ENCODE measurements around the gene PRAMEF17. TPM values are rescaled to one million over a fixed set of nuclear protein-coding genes. Genes with fewer than 3 reads are reported as not detected.
A peak's percentile ranks its signal among the peaks of the same experiment; 100 is the strongest.
"Not testable (repeated sequence)": the region's sequence is repeated elsewhere in the genome, so short reads cannot be mapped to it uniquely, and the experiment has no call there.

PRAMEF17 gene
- total and polyA plus RNA-seq, 2 donors (not counting 3 experiments of a cell fraction or from before 2014, with no cell fraction given) = not detected

GRCh38 chr1:13354475-13354874, 35.0 kb upstream of the PRAMEF17 start:
- dilution Hi-C loops (cut with MboI; ENCODE audit: extremely low pct_ligation_motif_present, low sequenced_read_pairs); BruUV-seq (replicated peaks); CTCF ChIA-PET; DNase-seq (ENCODE audit: low read depth, low spot score); H3K9ac ChIP-seq (replicated peaks; ENCODE audit: extremely low read depth, insufficient read depth, low read length); FAIRE-seq; intact Hi-C loops (cut with micrococcal nuclease); H2AFZ ChIP-seq (ENCODE audit: low read depth, low read length); H3K27me3 ChIP-seq (ENCODE audit: control insufficient read depth in 2 of 2, insufficient read depth in 2 of 2, low read length in 2 of 2); H3K9me3 ChIP-seq (replicated peaks; ENCODE audit: control insufficient read depth, insufficient read depth, low read length); H3K36me3 ChIP-seq (ENCODE audit: control insufficient read depth in 2 of 2, extremely low read depth in 1 of 2, insufficient read depth in 2 of 2, low read length in 2 of 2); H3K4me2 ChIP-seq (ENCODE audit: insufficient read depth, low read length); H4K20me1 ChIP-seq (replicated peaks; ENCODE audit: control insufficient read depth, extremely low read depth, insufficient read depth, low read length); H3K9me1 ChIP-seq (replicated peaks; ENCODE audit: control insufficient read depth, extremely low read depth, insufficient read depth, low read length); H3K27ac ChIP-seq (ENCODE audit: insufficient read depth, low read depth, low read length); H3K4me1 ChIP-seq (ENCODE audit: control insufficient read depth, extremely low read depth, insufficient read depth, low read length); POLR2A ChIA-PET; H3K79me2 ChIP-seq (ENCODE audit: control insufficient read depth, insufficient read depth, low read length); H3K4me3 ChIP-seq (replicated peaks in 1 of 3; ENCODE audit: insufficient read depth in 1 of 3, low read depth in 1 of 3, low read length in 3 of 3): not testable (repeated sequence)

DNA sequence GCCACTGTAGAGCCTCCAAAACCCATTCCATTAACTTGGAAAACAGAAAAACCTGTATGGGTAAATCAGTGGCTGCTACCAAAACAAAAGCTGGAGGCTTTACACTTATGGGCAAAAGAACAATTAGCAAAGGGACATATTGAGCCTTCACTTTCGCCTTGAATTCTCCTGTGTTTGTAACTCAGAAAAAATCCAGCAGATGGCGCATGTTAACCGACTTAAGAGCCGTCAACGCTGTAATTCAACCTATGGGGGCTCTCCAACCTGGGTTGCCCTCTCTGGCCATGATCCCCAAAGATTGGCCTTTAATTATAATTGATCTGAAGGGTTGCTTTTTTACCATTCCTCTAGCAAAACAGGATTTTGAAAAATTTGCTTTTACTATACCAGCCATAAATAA, 32.7 kb upstream of the PRAMEF17 start:
- BruUV-seq (replicated peaks); H3K4me3 ChIP-seq (replicated peaks in 1 of 3; ENCODE audit: insufficient read depth in 1 of 3, low read depth in 1 of 3, low read length in 3 of 3); H3K4me2 ChIP-seq (ENCODE audit: insufficient read depth, low read length); H3K9me3 ChIP-seq (replicated peaks; ENCODE audit: control insufficient read depth, insufficient read depth, low read length); intact Hi-C loops (cut with micrococcal nuclease); dilution Hi-C loops (cut with MboI; ENCODE audit: extremely low pct_ligation_motif_present, low sequenced_read_pairs); H3K36me3 ChIP-seq (ENCODE audit: control insufficient read depth in 2 of 2, extremely low read depth in 1 of 2, insufficient read depth in 2 of 2, low read length in 2 of 2); FAIRE-seq; H4K20me1 ChIP-seq (replicated peaks; ENCODE audit: control insufficient read depth, extremely low read depth, insufficient read depth, low read length); H3K9ac ChIP-seq (replicated peaks; ENCODE audit: extremely low read depth, insufficient read depth, low read length); H3K79me2 ChIP-seq (ENCODE audit: control insufficient read depth, insufficient read depth, low read length); H3K27me3 ChIP-seq (ENCODE audit: control insufficient read depth in 2 of 2, insufficient read depth in 2 of 2, low read length in 2 of 2); H3K9me1 ChIP-seq (replicated peaks; ENCODE audit: control insufficient read depth, extremely low read depth, insufficient read depth, low read length); POLR2A ChIA-PET; CTCF ChIA-PET; H3K27ac ChIP-seq (ENCODE audit: insufficient read depth, low read depth, low read length); H2AFZ ChIP-seq (ENCODE audit: low read depth, low read length); H3K4me1 ChIP-seq (ENCODE audit: control insufficient read depth, extremely low read depth, insufficient read depth, low read length): not testable (repeated sequence)
- peak; percentile 25 for DNase-seq (ENCODE audit: low read depth, low spot score)
- TF ChIP-seq, protein P1, sequence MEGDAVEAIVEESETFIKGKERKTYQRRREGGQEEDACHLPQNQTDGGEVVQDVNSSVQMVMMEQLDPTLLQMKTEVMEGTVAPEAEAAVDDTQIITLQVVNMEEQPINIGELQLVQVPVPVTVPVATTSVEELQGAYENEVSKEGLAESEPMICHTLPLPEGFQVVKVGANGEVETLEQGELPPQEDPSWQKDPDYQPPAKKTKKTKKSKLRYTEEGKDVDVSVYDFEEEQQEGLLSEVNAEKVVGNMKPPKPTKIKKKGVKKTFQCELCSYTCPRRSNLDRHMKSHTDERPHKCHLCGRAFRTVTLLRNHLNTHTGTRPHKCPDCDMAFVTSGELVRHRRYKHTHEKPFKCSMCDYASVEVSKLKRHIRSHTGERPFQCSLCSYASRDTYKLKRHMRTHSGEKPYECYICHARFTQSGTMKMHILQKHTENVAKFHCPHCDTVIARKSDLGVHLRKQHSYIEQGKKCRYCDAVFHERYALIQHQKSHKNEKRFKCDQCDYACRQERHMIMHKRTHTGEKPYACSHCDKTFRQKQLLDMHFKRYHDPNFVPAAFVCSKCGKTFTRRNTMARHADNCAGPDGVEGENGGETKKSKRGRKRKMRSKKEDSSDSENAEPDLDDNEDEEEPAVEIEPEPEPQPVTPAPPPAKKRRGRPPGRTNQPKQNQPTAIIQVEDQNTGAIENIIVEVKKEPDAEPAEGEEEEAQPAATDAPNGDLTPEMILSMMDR (IDR thresholded peaks at IDR 0.05; ENCODE audit: extremely low read depth in 1 of 2, insufficient read depth in 1 of 2, low read depth in 1 of 2, low read length in 2 of 2) = peak in 1 of 2 donors; percentile 36

- not testable (repeated sequence) for FAIRE-seq
These were observed 27.1 kb upstream of the PRAMEF17 start for GRCh38 chr1:13362364-13362763.

DNA sequence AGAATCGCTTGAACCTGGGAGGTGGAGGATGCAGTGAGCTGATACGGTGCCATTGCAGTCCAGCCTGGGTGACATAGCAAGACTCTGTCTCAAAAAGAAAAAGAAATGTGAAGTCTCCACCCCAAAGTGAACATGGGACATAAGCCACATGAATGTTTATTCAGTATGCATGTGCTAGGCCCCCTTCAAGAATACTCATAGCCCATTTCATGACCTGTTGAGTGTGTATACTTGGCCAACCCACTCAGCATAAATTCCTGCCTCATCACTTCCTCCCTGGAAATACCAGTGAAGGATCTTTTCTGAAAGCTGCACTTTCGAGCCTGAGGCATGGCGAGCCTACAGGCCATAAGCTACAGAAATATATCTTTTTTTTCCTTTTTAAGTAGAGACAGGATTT, 24.5 kb upstream of the PRAMEF17 start:
- H4K20me1 ChIP-seq (replicated peaks; ENCODE audit: control insufficient read depth, extremely low read depth, insufficient read depth, low read length); H3K27ac ChIP-seq (ENCODE audit: insufficient read depth, low read depth, low read length); H3K27me3 ChIP-seq (ENCODE audit: control insufficient read depth in 2 of 2, insufficient read depth in 2 of 2, low read length in 2 of 2); H3K9me3 ChIP-seq (replicated peaks; ENCODE audit: control insufficient read depth, insufficient read depth, low read length); H3K4me3 ChIP-seq (replicated peaks in 1 of 3; ENCODE audit: insufficient read depth in 1 of 3, low read depth in 1 of 3, low read length in 3 of 3); H3K9ac ChIP-seq (replicated peaks; ENCODE audit: extremely low read depth, insufficient read depth, low read length); BruUV-seq (replicated peaks); H3K4me2 ChIP-seq (ENCODE audit: insufficient read depth, low read length); intact Hi-C loops (cut with micrococcal nuclease); H3K79me2 ChIP-seq (ENCODE audit: control insufficient read depth, insufficient read depth, low read length); POLR2A ChIA-PET; CTCF ChIA-PET; H3K4me1 ChIP-seq (ENCODE audit: control insufficient read depth, extremely low read depth, insufficient read depth, low read length); dilution Hi-C loops (cut with MboI; ENCODE audit: extremely low pct_ligation_motif_present, low sequenced_read_pairs); DNase-seq (ENCODE audit: low read depth, low spot score); H3K9me1 ChIP-seq (replicated peaks; ENCODE audit: control insufficient read depth, extremely low read depth, insufficient read depth, low read length); H3K36me3 ChIP-seq (ENCODE audit: control insufficient read depth in 2 of 2, extremely low read depth in 1 of 2, insufficient read depth in 2 of 2, low read length in 2 of 2); H2AFZ ChIP-seq (ENCODE audit: low read depth, low read length): not testable (repeated sequence)
- peak; percentile 67 for FAIRE-seq

More at GRCh38 chr1:13362364-13362763, 27.1 kb upstream of the PRAMEF17 start:
- H3K9me1 ChIP-seq (replicated peaks; ENCODE audit: control insufficient read depth, extremely low read depth, insufficient read depth, low read length); DNase-seq (ENCODE audit: low read depth, low spot score); H3K9me3 ChIP-seq (replicated peaks; ENCODE audit: control insufficient read depth, insufficient read depth, low read length); intact Hi-C loops (cut with micrococcal nuclease); H3K36me3 ChIP-seq (ENCODE audit: control insufficient read depth in 2 of 2, extremely low read depth in 1 of 2, insufficient read depth in 2 of 2, low read length in 2 of 2); H2AFZ ChIP-seq (ENCODE audit: low read depth, low read length); H3K27ac ChIP-seq (ENCODE audit: insufficient read depth, low read depth, low read length); H3K4me3 ChIP-seq (replicated peaks in 1 of 3; ENCODE audit: insufficient read depth in 1 of 3, low read depth in 1 of 3, low read length in 3 of 3); H3K9ac ChIP-seq (replicated peaks; ENCODE audit: extremely low read depth, insufficient read depth, low read length); dilution Hi-C loops (cut with MboI; ENCODE audit: extremely low pct_ligation_motif_present, low sequenced_read_pairs); CTCF ChIA-PET; H4K20me1 ChIP-seq (replicated peaks; ENCODE audit: control insufficient read depth, extremely low read depth, insufficient read depth, low read length); H3K4me1 ChIP-seq (ENCODE audit: control insufficient read depth, extremely low read depth, insufficient read depth, low read length); POLR2A ChIA-PET; BruUV-seq (replicated peaks); H3K27me3 ChIP-seq (ENCODE audit: control insufficient read depth in 2 of 2, insufficient read depth in 2 of 2, low read length in 2 of 2); H3K79me2 ChIP-seq (ENCODE audit: control insufficient read depth, insufficient read depth, low read length); H3K4me2 ChIP-seq (ENCODE audit: insufficient read depth, low read length): not testable (repeated sequence)

Data from endothelial cell of umbilical vein (primary cell).